Measurements from ENCODE around the gene PBX3. TPM values are rescaled to one million over a fixed set of nuclear protein-coding genes. Genes with fewer than 3 reads are reported as not detected.

PBX3 gene
- total and polyA plus RNA-seq, 7 donors: 4.2 to 12.7 (median 6.6) TPM

DNA sequence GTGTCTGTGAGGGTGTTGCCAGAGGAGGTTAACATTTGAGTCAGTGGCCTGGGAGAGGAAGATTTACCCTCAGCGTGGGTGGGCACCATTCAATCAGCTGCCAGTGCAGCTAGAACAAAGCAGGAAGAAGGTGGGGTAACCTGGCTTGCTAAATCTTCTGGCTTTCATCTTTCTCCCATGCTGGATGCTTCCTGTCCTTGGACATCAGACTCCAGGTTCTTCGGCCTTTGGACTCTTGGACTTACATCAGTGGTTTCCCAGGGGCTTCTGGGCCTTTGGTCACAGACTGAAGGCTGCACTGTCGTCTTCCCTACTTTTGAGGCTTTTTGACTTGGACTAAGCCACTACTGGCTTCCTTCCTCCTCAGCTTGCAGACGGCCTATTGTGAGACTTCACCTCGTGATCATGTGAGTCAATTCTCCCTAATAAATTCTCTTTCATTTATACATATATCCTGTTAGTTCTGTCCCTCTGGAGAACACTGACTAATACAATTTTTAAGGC, 38.1 kb downstream of the PBX3 start:
- Histone ChIP-seq H3K27ac (no peak overlapping the region), H3K4me3 (no peak overlapping the region), H3K9me3 (no peaks in the 10 kb centered on the region), H3K27me3 (ENCODE audit: insufficient read depth in 3 of 3, low read length in 2 of 3) (no peaks in the 10 kb centered on the region), H3K4me1 (no peaks in the 10 kb centered on the region), H3K36me3 (ENCODE audit: insufficient read depth in 1 of 2, low read depth in 1 of 2) (no peaks in the 10 kb centered on the region)
- 73 to 83% (median 79%) methylated on average over 5 of the region's 5 CpGs for WGBS, 3 donors
- TF ChIP-seq, protein P1, sequence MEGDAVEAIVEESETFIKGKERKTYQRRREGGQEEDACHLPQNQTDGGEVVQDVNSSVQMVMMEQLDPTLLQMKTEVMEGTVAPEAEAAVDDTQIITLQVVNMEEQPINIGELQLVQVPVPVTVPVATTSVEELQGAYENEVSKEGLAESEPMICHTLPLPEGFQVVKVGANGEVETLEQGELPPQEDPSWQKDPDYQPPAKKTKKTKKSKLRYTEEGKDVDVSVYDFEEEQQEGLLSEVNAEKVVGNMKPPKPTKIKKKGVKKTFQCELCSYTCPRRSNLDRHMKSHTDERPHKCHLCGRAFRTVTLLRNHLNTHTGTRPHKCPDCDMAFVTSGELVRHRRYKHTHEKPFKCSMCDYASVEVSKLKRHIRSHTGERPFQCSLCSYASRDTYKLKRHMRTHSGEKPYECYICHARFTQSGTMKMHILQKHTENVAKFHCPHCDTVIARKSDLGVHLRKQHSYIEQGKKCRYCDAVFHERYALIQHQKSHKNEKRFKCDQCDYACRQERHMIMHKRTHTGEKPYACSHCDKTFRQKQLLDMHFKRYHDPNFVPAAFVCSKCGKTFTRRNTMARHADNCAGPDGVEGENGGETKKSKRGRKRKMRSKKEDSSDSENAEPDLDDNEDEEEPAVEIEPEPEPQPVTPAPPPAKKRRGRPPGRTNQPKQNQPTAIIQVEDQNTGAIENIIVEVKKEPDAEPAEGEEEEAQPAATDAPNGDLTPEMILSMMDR (IDR thresholded peaks at IDR 0.05): no peak
- no peak for DNase-seq
- ATAC-seq: no peak
- intact Hi-C loops (cut with DNase I): no loop called here

DNA sequence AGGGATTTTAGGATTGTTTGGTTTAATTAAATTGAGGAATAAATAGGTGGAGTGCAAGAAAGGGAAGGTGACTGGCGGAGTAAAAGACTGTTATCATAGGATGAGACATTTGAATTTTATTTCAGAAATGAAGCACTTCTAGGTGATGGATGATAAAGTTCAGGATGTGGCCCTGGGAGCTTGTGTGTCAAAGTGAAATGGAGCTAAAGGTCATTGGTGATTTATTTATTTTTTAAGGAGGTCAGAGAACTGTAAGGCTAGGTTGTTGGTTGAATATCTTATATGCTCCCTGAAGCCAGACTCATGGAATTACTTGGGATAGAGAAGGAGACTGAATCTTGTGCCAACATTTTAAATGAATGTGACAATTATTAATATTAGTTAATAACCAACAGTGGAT, 40.5 kb downstream of the PBX3 start:
- Histone ChIP-seq H3K27ac (no peak overlapping the region), H3K36me3 (ENCODE audit: insufficient read depth in 1 of 2, low read depth in 1 of 2) (no peaks in the 10 kb centered on the region), H3K4me3 (no peak overlapping the region), H3K4me1 (no peaks in the 10 kb centered on the region), H3K9me3 (no peaks in the 10 kb centered on the region), H3K27me3 (ENCODE audit: insufficient read depth in 3 of 3, low read length in 2 of 3) (no peaks in the 10 kb centered on the region)
- ATAC-seq (no peak), DNase-seq (no peak)
- intact Hi-C loops (cut with DNase I): no loop called here
- TF ChIP-seq, protein P1 (IDR thresholded peaks at IDR 0.05): no peak
- 94 to 100% (median 96%) methylated on average over 1 of the region's 1 CpG for WGBS, 3 donors

DNA sequence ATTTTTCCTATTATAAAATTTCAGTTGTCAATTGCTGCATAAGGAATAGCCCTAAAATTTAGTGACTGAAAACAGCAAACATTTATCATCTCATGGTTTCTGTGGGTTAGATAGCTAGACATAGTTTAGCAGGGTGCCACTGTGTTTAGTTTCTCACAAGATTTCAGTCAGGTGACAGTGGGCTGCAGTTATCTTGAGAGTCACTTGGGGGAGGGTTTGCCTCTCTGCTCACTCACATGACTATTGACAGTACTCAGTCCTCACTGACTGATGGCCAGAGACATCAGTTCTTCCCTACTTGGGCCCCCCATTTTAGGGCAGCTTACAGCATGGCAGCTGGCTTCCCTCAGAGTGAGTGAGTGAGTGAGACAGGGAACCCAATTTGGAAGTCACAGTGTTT, 42.0 kb downstream of the PBX3 start:
- no peak overlapping the region for H3K4me3 ChIP-seq
- no peak for ATAC-seq
- TF ChIP-seq, protein P1 (IDR thresholded peaks at IDR 0.05): no peak
- intact Hi-C loops (cut with DNase I): no loop called here
- no peaks in the 10 kb centered on the region for H3K9me3 ChIP-seq
- H3K4me1 ChIP-seq: no peaks in the 10 kb centered on the region
- no peak for DNase-seq
- H3K27me3 ChIP-seq (ENCODE audit: insufficient read depth in 3 of 3, low read length in 2 of 3): no peaks in the 10 kb centered on the region
- H3K36me3 ChIP-seq (ENCODE audit: insufficient read depth in 1 of 2, low read depth in 1 of 2): no peaks in the 10 kb centered on the region
- no peak overlapping the region for H3K27ac ChIP-seq

DNA sequence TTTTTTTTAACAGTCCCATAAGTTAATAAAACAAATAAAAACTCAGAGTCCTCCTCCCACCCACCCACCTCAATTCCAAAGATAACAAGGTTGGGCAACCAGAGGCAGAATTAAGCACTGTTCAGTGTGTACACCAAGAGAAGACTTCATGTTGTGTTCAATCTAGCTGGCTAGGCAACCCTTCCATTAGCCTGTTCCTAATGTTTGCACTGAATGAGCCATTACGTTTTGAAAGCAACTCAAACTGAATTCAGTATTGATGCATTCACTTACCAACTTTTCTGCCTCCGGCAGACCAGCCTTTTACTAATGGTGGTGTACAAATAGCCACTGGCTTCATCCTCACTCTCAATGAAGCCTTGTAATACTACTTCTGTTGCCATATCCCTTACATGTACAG, 47.5 kb downstream of the PBX3 start:
- ATAC-seq: no peak
- no peaks in the 10 kb centered on the region for H3K36me3 ChIP-seq (ENCODE audit: insufficient read depth in 1 of 2, low read depth in 1 of 2)
- H3K9me3 ChIP-seq: no peaks in the 10 kb centered on the region
- no peak overlapping the region for H3K4me3 ChIP-seq
- WGBS, 3 donors: 87 to 91% (median 88%) methylated on average over 2 of the region's 2 CpGs
- H3K4me1 ChIP-seq: peaks cover 5% of the 10 kb centered on the region
- H3K27ac ChIP-seq: no peak overlapping the region
- TF ChIP-seq, protein P1 (IDR thresholded peaks at IDR 0.05): no peak
- DNase-seq: no peak
- H3K27me3 ChIP-seq (ENCODE audit: insufficient read depth in 3 of 3, low read length in 2 of 3): no peaks in the 10 kb centered on the region
- intact Hi-C loops (cut with DNase I): no loop called here

DNA sequence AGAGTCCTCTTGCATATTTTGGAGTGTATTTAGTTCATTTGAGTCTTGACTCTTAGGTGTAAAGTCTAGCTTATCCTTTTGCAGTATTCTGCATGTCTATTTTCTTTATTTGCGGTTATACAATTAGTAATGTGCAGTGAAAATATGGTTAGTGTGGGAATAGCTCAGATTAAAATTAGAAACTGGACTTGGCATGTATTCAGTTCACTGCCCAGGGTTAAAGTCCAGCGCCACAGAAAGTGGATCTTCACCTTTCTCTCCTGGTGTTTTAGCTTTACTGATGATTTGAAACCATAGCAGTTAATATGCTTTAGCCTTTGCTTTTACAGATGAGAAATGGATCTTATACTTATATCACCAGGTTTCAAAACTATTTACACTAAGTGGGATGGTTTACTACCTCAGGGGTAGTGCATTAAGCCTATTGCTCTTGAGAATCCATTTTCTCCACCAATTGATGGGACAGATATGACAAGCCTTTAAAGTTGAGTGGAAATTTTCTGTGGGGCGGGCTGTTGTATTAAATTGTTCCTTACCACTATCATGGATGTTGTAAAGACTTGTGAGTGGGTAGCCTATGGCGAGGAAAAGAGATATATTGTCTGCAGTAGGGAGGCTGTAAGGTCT, 48.9 kb downstream of the PBX3 start:
- Histone ChIP-seq H3K27me3 (ENCODE audit: insufficient read depth in 3 of 3, low read length in 2 of 3) (no peaks in the 10 kb centered on the region), H3K4me1 (peaks cover 5% of the 10 kb centered on the region), H3K27ac (no peak overlapping the region), H3K9me3 (no peaks in the 10 kb centered on the region), H3K4me3 (no peak overlapping the region), H3K36me3 (ENCODE audit: insufficient read depth in 1 of 2, low read depth in 1 of 2) (no peaks in the 10 kb centered on the region)
- ATAC-seq: no peak
- TF ChIP-seq, protein P1 (IDR thresholded peaks at IDR 0.05): no peak
- no peak for DNase-seq
- 87 to 94% (median 89%) methylated on average over 4 of the region's 4 CpGs for WGBS, 3 donors
- intact Hi-C loops (cut with DNase I): no loop called here

Data from psoas muscle (tissue), 8 donors.